B cell (primary cell): Measurements from ENCODE around the gene SMURF2. TPM values are rescaled to one million over a fixed set of nuclear protein-coding genes. Genes with fewer than 3 reads are reported as not detected.

Experiments
- ATAC-seq: fragments of 200-7000 bp; cut with Tn5 transposase; one replicate; pipeline ENCODE4 v1.10.0; 2021; ENCODE audit warnings: low read depth, mild to moderate bottlenecking, moderate number of reproducible peaks, moderate library complexity
- CTCF ChIA-PET: fragments of 350-600 bp; sonication (Branson Sonifier 250); formaldehyde crosslinking; loops from one replicate; lab custom pipeline; 2021; ENCODE audit warnings: antibody characterized with exemption, inconsistent platforms; lab: Charles Lee
- POLR2A ChIA-PET: fragments of 350-600 bp; sonication (Branson Sonifier 250); formaldehyde crosslinking; loops from one replicate; lab custom pipeline; 2021; ENCODE audit warnings: antibody characterized with exemption; lab: Charles Lee
- DNase-seq: peaks from one replicate; pipeline ENCODE4 v3.0.0; 2013
- H2AFZ ChIP-seq: 2 replicates; pipeline ENCODE4 v1.6.1; 2012; ENCODE audit warnings: mild to moderate bottlenecking, low read depth, low read length; ENCODE audit not compliant: insufficient read depth, poor library complexity, severe bottlenecking
- H3K27ac ChIP-seq, 2 donors: 1 replicate in 1 of 2; 2 replicates in 1 of 2; pipeline ENCODE4 v1.5.1; 2012 to 2013; ENCODE audit warnings: low read length in 2 of 2, mild to moderate bottlenecking in 2 of 2, moderate library complexity in 1 of 2
- H3K27me3 ChIP-seq, 4 experiments: fragments of 200-600 bp in 1 of 4; sonication (generic) in 1 of 4; replicated peaks in 1 of 4; 1 replicate in 2 of 4; 2 replicates in 2 of 4; pipeline versions ENCODE4 v1.6.1 to v1.7.0; 2013 to 2016; ENCODE audit warnings: low read length in 3 of 4, mild to moderate bottlenecking in 2 of 4, mixed read lengths in 1 of 4, moderate library complexity in 1 of 4; ENCODE audit not compliant: insufficient read depth in 4 of 4, control insufficient read depth in 3 of 4; ENCODE audit errors: control extremely low read depth in 1 of 4
- H3K36me3 ChIP-seq, 2 experiments: replicated peaks in 1 of 2; 1 replicate in 1 of 2; 2 replicates in 1 of 2; pipeline versions ENCODE4 v1.6.1 to v1.7.1; 2013; ENCODE audit warnings: low read length in 1 of 2; ENCODE audit not compliant: insufficient read depth in 2 of 2, control insufficient read depth in 1 of 2; ENCODE audit errors: control extremely low read depth in 1 of 2, extremely low read depth in 1 of 2
- H3K4me1 ChIP-seq, 2 donors: fragments of 200-600 bp in 1 of 2; sonication (generic) in 1 of 2; 1 replicate in 1 of 2; 2 replicates in 1 of 2; pipeline versions ENCODE4 v1.5.1 to v1.6.1; 2013 to 2017; ENCODE audit warnings: low read length in 2 of 2; ENCODE audit not compliant: control insufficient read depth in 2 of 2, insufficient read depth in 2 of 2
- H3K4me2 ChIP-seq: replicated peaks from 2 replicates; pipeline ENCODE3; 2012; ENCODE audit warnings: mild to moderate bottlenecking, low read depth, low read length; ENCODE audit not compliant: poor library complexity, severe bottlenecking
- H3K4me3 ChIP-seq, 5 experiments: fragments of 200-600 bp in 1 of 5; sonication (generic) in 1 of 5; 1 replicate in 3 of 5; 2 replicates in 2 of 5; pipeline versions ENCODE4 v1.5.1 to v1.7.0; 2011 to 2016; ENCODE audit warnings: low read length in 4 of 5, mild to moderate bottlenecking in 4 of 5, low read depth in 2 of 5, control low read depth in 1 of 5, moderate library complexity in 1 of 5; ENCODE audit not compliant: insufficient read depth in 1 of 5; ENCODE audit errors: control extremely low read depth in 1 of 5, extremely low read depth in 1 of 5
- H3K79me2 ChIP-seq: fragments of 200-600 bp; sonication (generic); one replicate; pipeline ENCODE4 v1.6.0; 2016; ENCODE audit warnings: low read length; ENCODE audit not compliant: control insufficient read depth, insufficient read depth
- H3K9ac ChIP-seq: fragments of 200-600 bp; sonication (generic); 2 replicates; pipeline ENCODE4 v1.6.1; 2017; ENCODE audit warnings: mild to moderate bottlenecking, low read length, moderate library complexity
- H3K9me3 ChIP-seq, 3 donors: one replicate each; pipeline versions ENCODE4 v1.6.1 to v1.7.1; 2013; ENCODE audit warnings: low read length in 2 of 3; ENCODE audit not compliant: control insufficient read depth in 2 of 3, insufficient read depth in 1 of 3; ENCODE audit errors: control extremely low read depth in 1 of 3
- H4K20me1 ChIP-seq: 2 replicates; pipeline ENCODE4 v1.6.0; 2012; ENCODE audit warnings: mild to moderate bottlenecking, low read length; ENCODE audit not compliant: insufficient read depth, control insufficient read depth, poor library complexity, severe bottlenecking
- H3K27ac Mint-ChIP-seq: one replicate; pipeline ENCODE4 v1.8.0; 2021; ENCODE audit warnings: mixed read lengths
- H3K27me3 Mint-ChIP-seq: one replicate; pipeline ENCODE4 v1.8.0; 2021; ENCODE audit warnings: mixed read lengths
- H3K4me1 Mint-ChIP-seq: one replicate; pipeline ENCODE4 v1.8.0; 2021; ENCODE audit warnings: mixed read lengths
- H3K4me3 Mint-ChIP-seq: one replicate; pipeline ENCODE4 v1.8.0; 2021; ENCODE audit warnings: mixed read lengths
- H3K9me3 Mint-ChIP-seq: one replicate; pipeline ENCODE4 v1.8.0; 2022; ENCODE audit warnings: mixed read lengths; ENCODE audit not compliant: insufficient read depth
- CTCF ChIP-seq: fragments of 200-600 bp; IDR thresholded peaks from one replicate; pipeline ENCODE4 v1.8.0; 2022; ENCODE audit warnings: antibody characterized with exemption, mild to moderate bottlenecking
- EZH2 ChIP-seq: IDR thresholded peaks from 2 replicates; pipeline ENCODE4 v1.6.1; 2012; ENCODE audit warnings: borderline replicate concordance, low read depth, mild to moderate bottlenecking, moderate library complexity, low read length; ENCODE audit not compliant: insufficient read depth, poor library complexity, severe bottlenecking
- WGBS: methylation state at CpG from one replicate; pipeline ENCODE4 v1.1.5; 2013; ENCODE audit warnings: missing lambda C conversion rate; ENCODE audit not compliant: insufficient coverage; 5-methylcytosine and 5-hydroxymethylcytosine counted together
- intact Hi-C: fragments of 100-400 bp; cut with micrococcal nuclease; formaldehyde crosslinking; loops from one replicate; pipeline ENCODE4 v1.10.0; 2022
- polyA plus RNA-seq: library from polyadenylated mRNA; depleted of rRNA; stranded (reverse); fragments of >200 nt; gene quantifications from 2 replicates; pipeline ENCODE4 v1.2.3, GENCODE V29; 2012
- total RNA-seq, 2 donors: library from RNA; stranded (reverse); fragments of 120-200 nt in 1 of 2; gene quantifications; 1 replicate in 1 of 2; 2 replicates in 1 of 2; pipeline versions ENCODE4 v1.2.3 to v1.2.4, GENCODE V29; 2013 to 2022

The SMURF2 gene
- total and polyA plus RNA-seq, 2 donors (not counting 1 experiment from before 2014, with no cell fraction given), result 9.2 to 32.8 TPM

DNA sequence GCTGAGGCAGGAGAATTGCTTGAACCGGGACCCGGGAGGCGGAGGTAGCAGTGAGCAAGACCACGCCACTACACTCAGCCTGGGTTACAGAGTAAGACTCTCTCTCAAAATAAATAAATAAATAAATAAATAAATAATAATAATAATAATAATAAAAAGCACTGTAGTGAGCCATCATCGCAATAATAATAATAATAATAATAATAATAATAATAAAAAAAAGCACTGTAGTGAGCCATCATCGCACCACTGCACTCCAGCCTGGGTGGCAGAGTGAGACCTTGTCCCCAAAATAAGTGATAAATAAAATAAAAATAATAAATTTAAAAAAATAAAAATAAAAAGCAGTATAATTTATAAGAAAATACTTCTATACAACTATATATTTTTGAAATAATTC lies 40.3 kb downstream of the SMURF2 start:
- Mint-ChIP-seq H3K9me3 (no peaks in the 10 kb centered on the region), H3K27ac (no peak overlapping the region), H3K4me1 (peaks cover 24% of the 10 kb centered on the region), H3K4me3 (no peak overlapping the region), H3K27me3 (no peaks in the 10 kb centered on the region)
- TF ChIP-seq EZH2, result no peak
- TF ChIP-seq CTCF, result no peak
- H2AFZ ChIP-seq, result no peak overlapping the region
- intact Hi-C loops, result no loop called here
- H3K4me1 ChIP-seq, result no peaks in the 10 kb centered on the region
- no peak overlapping the region for H3K4me3 ChIP-seq
- no peak overlapping the region for H3K4me2 ChIP-seq
- no peak overlapping the region for H3K27ac ChIP-seq
- peaks cover 78% of the 10 kb centered on the region for H3K79me2 ChIP-seq
- POLR2A ChIA-PET, result no interaction called here
- DNase-seq (no peak), ATAC-seq (no peak)
- no peaks in the 10 kb centered on the region for H3K36me3 ChIP-seq
- H3K9ac ChIP-seq, result no peak overlapping the region
- H3K9me3 ChIP-seq, result no peaks in the 10 kb centered on the region
- CTCF ChIA-PET, result no interaction called here
- H3K27me3 ChIP-seq, result no peaks in the 10 kb centered on the region
- H4K20me1 ChIP-seq, result peaks cover 16% of the 10 kb centered on the region
- no CpG with 5 or more reads among the region's 6 CpGs for WGBS

GRCh38 chr17:64618848-64619247 lies 43.3 kb downstream of the SMURF2 start:
- Histone ChIP-seq H3K4me1 (peaks cover 9 to 13% of the 10 kb centered on the region in 2 donors), H3K9me3 (no peaks in the 10 kb centered on the region), H3K36me3 (no peaks in the 10 kb centered on the region), H3K27ac (no peak overlapping the region), H3K27me3 (no peaks in the 10 kb centered on the region), H2AFZ (no peak overlapping the region), H4K20me1 (peaks cover 10% of the 10 kb centered on the region), H3K9ac (no peak overlapping the region), H3K4me3 (no peak overlapping the region), H3K79me2 (peaks cover 81% of the 10 kb centered on the region), H3K4me2 (no peak overlapping the region)
- Mint-ChIP-seq H3K9me3 (no peaks in the 10 kb centered on the region), H3K27ac (no peak overlapping the region), H3K4me3 (no peak overlapping the region), H3K4me1 (peaks cover 40% of the 10 kb centered on the region), H3K27me3 (no peaks in the 10 kb centered on the region)
- CTCF ChIA-PET, result interaction anchor here (1.8 kb wide), 1 partner anchor 30 kb away, joined by 4 read pairs; no protein-coding TSS in a partner anchor
- POLR2A ChIA-PET, result no interaction called here
- intact Hi-C loops, result no loop called here
- ATAC-seq (no peak), DNase-seq (no peak)
- WGBS, result 98% methylated on average over 4 of the region's 4 CpGs
- TF ChIP-seq CTCF (no peak), EZH2 (no peak)
